Mesothelial cell of epicardium (in vitro differentiated cells): ENCODE data around the gene DGLUCY. TPM values are rescaled to one million over a fixed set of nuclear protein-coding genes. Genes with fewer than 3 reads are reported as not detected.

ENCODE experiments used
- DNase-seq, 2 experiments: peaks; one replicate each; pipeline ENCODE4 v3.0.0; 2021; ENCODE audit warnings: low spot score in 2 of 2; ENCODE audit not compliant: unreplicated experiment in 2 of 2
- H3K27ac Mint-ChIP-seq: 2 replicates; pipeline ENCODE4 v1.8.0; 2021; ENCODE audit warnings: mixed read lengths
- H3K27me3 Mint-ChIP-seq: 2 replicates; pipeline ENCODE4 v1.8.0; 2021; ENCODE audit warnings: low read depth, mixed read lengths
- H3K36me3 Mint-ChIP-seq: 2 replicates; pipeline ENCODE4 v1.8.0; 2021; ENCODE audit warnings: mixed read lengths
- H3K4me1 Mint-ChIP-seq: 2 replicates; pipeline ENCODE4 v1.8.0; 2021; ENCODE audit warnings: mixed read lengths
- H3K4me3 Mint-ChIP-seq: 2 replicates; pipeline ENCODE4 v1.8.0; 2021; ENCODE audit warnings: mild to moderate bottlenecking, moderate library complexity, mixed read lengths
- H3K9me3 Mint-ChIP-seq: 2 replicates; pipeline ENCODE4 v1.8.0; 2021; ENCODE audit warnings: mixed read lengths
- total RNA-seq: library from RNA; stranded (reverse); gene quantifications from 3 replicates; pipeline ENCODE4 v1.2.1, GENCODE V29; 2021
- TF ChIP-seq, protein P1 (sequence below): fragments of 200-600 bp; sonication (generic); IDR thresholded peaks from one replicate; pipeline ENCODE4 v1.5.0; 2021; ENCODE audit warnings: antibody characterized with exemption; ENCODE audit not compliant: unreplicated experiment

Gene DGLUCY
- total RNA-seq, 1 donor from 2014 or later, result 64.1 TPM

DNA sequence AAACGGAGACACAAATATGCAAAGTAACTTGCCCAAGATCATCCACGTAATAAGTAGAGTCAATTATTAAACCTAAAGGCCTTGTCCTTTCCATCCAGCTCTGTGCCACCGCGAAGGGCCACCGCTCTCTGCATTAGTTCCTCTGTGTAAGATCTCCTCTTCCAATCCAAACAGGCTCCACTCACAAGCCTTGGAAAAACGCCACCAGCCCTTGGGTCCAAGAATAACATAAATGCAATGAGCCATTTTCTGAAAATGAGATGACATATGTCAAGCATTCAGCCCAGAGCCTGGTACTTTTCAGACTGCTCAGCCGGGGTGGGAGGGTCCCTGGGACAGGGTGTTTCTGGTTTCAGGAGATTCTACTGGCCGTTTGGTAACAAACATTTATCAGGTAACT is 30.0 kb downstream of the DGLUCY start:
- Mint-ChIP-seq H3K27me3 (no peaks in the 10 kb centered on the region), H3K4me3 (no peak overlapping the region), H3K27ac (no peak overlapping the region), H3K9me3 (no peaks in the 10 kb centered on the region), H3K4me1 (peaks cover 3% of the 10 kb centered on the region), H3K36me3 (peaks cover 9% of the 10 kb centered on the region)
- TF ChIP-seq, protein P1, sequence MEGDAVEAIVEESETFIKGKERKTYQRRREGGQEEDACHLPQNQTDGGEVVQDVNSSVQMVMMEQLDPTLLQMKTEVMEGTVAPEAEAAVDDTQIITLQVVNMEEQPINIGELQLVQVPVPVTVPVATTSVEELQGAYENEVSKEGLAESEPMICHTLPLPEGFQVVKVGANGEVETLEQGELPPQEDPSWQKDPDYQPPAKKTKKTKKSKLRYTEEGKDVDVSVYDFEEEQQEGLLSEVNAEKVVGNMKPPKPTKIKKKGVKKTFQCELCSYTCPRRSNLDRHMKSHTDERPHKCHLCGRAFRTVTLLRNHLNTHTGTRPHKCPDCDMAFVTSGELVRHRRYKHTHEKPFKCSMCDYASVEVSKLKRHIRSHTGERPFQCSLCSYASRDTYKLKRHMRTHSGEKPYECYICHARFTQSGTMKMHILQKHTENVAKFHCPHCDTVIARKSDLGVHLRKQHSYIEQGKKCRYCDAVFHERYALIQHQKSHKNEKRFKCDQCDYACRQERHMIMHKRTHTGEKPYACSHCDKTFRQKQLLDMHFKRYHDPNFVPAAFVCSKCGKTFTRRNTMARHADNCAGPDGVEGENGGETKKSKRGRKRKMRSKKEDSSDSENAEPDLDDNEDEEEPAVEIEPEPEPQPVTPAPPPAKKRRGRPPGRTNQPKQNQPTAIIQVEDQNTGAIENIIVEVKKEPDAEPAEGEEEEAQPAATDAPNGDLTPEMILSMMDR, result no peak
- no peak for DNase-seq

DNA sequence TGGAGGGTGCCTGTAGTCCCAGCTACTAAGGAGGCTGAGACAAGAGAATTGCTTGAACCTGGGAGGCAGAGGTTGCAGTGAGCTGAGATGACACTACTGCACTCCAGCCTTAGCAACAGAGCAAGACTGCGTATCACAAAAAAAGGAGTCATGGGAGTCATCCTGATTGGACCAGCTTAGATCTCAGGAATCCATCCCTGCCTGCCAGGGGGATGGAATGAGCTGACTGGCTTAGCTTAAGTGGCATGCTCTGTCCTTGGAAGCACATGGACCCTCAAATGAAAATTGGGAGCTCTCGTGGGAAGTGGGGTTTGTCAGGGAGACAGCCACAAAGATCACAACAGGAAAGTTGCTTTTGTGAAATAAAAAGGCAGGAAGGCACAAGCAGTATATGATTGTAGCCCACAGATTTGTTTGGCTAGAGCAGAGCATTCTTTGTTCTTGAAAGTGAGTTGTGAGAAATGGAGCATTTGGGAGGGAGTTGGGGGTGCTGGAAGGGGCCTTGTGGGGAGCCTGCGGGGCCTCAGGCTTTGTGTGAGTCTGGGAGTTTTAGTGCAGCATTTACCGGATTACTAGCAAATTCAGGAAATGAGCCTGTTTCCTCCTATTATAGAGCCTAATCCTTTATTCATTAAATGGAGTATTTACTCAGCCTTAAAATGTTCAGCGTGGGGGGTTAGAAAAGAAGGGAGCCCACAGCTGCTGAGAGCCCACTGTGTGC is 30.7 kb downstream of the DGLUCY start:
- Mint-ChIP-seq H3K4me1 (peaks cover 3% of the 10 kb centered on the region), H3K27ac (peak overlapping the region; percentile 58), H3K27me3 (no peaks in the 10 kb centered on the region), H3K9me3 (no peaks in the 10 kb centered on the region), H3K36me3 (peaks cover 11% of the 10 kb centered on the region), H3K4me3 (no peak overlapping the region)
- DNase-seq, result no peak
- TF ChIP-seq, protein P1, result no peak

DNA sequence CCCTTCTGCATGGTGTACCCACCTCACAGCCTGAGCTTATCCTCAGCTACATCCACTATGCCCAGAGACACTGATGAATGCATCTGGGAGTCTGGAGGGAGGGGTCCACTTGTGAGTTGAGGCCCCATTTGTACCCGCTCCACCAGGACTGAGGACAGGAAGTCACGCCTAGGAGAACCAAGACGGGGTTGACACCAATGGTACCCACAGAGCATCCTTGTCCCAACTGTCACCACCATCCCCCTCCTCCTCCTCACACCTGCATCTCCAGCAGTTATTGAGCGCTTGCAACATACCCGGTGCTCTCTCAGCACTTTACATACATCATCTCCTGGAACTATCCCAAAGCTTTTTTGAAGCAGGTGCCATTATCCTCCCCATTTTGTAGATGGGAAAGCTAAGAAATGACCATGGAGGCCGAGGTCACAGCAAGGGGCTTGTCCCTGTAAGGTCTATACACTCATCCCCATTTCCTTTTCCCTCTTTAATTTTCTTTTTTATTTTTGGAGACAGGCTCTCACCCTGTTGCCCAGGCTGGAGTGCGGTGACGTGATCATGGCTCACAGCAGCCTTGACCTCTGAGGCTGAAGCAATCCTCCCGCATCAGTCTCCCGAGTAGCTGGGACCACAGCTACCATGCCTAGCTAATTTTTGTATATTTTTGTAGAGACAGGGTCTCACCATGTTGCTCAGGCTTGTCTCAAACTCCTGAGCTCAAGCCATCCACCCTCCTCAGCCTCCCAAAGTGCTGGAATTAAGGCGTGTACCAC is 31.7 kb downstream of the DGLUCY start:
- no peak overlapping the region for H3K4me3 Mint-ChIP-seq

DNA sequence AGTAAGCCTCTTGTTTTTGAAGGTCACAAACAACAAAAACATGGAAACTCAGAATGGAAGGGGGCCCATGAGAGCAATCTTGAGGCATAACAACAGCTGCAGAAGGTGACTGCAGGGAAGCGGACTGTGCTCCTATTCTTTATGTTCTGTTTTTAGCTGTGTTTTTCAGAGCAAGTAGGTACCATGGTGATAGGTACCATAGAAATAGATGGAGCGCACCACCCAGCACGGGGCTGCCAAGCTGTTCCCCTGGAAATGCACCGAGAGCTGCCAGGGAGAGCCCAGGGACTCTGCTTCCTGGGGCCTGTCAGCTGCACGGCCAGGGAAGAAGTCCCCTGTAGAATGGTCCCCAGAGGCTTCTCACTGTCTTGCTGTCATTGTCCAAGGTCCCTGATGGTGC is 32.8 kb downstream of the DGLUCY start:
- TF ChIP-seq, protein P1, result no peak
- Mint-ChIP-seq H3K27ac (no peak overlapping the region), H3K4me3 (no peak overlapping the region), H3K27me3 (no peaks in the 10 kb centered on the region), H3K36me3 (peaks cover 13% of the 10 kb centered on the region), H3K4me1 (peaks cover 3% of the 10 kb centered on the region), H3K9me3 (no peaks in the 10 kb centered on the region)
- DNase-seq, result no peak

More for the DNA sequence above, 31.7 kb downstream of the DGLUCY start:
- Mint-ChIP-seq H3K36me3 (peaks cover 12% of the 10 kb centered on the region), H3K27ac (no peak overlapping the region), H3K4me1 (peaks cover 3% of the 10 kb centered on the region), H3K27me3 (no peaks in the 10 kb centered on the region), H3K9me3 (no peaks in the 10 kb centered on the region)
- no peak for DNase-seq
- TF ChIP-seq, protein P1, result no peak

DNA sequence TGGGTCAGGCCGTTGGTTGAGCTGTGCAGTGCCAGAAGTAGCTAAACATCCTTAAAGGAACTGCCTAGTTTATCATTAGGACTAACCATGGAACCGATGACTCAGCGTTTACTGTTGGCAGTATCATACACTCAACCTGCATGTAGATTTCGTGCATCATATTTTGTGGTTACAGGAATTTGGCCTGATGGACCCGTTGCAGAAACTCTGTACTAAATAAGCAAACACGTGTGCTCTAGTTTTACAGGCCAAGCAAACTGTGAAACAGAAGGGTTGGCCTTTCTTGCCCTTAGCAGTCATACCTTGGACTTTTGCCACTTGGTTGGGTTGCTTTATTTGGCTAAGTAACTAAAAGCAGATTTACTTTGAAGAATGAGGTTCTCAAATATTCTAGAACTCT is 35.6 kb downstream of the DGLUCY start:
- no peak for DNase-seq
- peaks cover 16% of the 10 kb centered on the region for H3K36me3 Mint-ChIP-seq
- TF ChIP-seq, protein P1, result no peak
- H3K4me1 Mint-ChIP-seq, result peaks cover 5% of the 10 kb centered on the region
- H3K4me3 Mint-ChIP-seq, result no peak overlapping the region
- H3K27me3 Mint-ChIP-seq, result peaks cover 2% of the 10 kb centered on the region
- no peaks in the 10 kb centered on the region for H3K9me3 Mint-ChIP-seq
- H3K27ac Mint-ChIP-seq, result no peak overlapping the region
